DMS 273 (cell line): ENCODE measurements around the gene CHST13.

Experiments used
- DNase-seq: peaks from one replicate; lab custom pipeline; 2025; ENCODE audit not compliant: unreplicated experiment; lab: John Stamatoyannopoulos, UW

The CHST13 gene

GRCh38 chr3:126508564-126508964 is 15.4 kb upstream of the CHST13 start:
- no peak for DNase-seq

- peak; percentile 78 for DNase-seq
Observed at GRCh38 chr3:126509597-126510307, 14.2 kb upstream of the CHST13 start.

GRCh38 chr3:126510308-126510910 is 13.5 kb upstream of the CHST13 start:
- peak; percentile 52 for DNase-seq

- no peak for DNase-seq
Observed at GRCh38 chr3:126511291-126511690, 12.7 kb upstream of the CHST13 start.

GRCh38 chr3:126512026-126512425 is 11.9 kb upstream of the CHST13 start:
- DNase-seq, result no peak

GRCh38 chr3:126512916-126513650 is 10.9 kb upstream of the CHST13 start:
- DNase-seq, result no peak

GRCh38 chr3:126514161-126514560 is 9.8 kb upstream of the CHST13 start:
- no peak for DNase-seq

GRCh38 chr3:126515066-126515706 is 8.8 kb upstream of the CHST13 start:
- DNase-seq, result peak; percentile 46

- no peak for DNase-seq
Observed at GRCh38 chr3:126516152-126516935, 7.6 kb upstream of the CHST13 start.

- no peak for DNase-seq
Observed at GRCh38 chr3:126516936-126517290, 7.0 kb upstream of the CHST13 start.

GRCh38 chr3:126517291-126517951 is 6.5 kb upstream of the CHST13 start, which contains the start of gene UROC1:
Gene UROC1, minus strand, starts transcription at chr3:126517773. Its CDS starts 54 bp downstream, at chr3:126517719.
- no peak for DNase-seq

GRCh38 chr3:126517986-126518778 is 5.8 kb upstream of the CHST13 start:
- no peak for DNase-seq

GRCh38 chr3:126518779-126519177 is 5.2 kb upstream of the CHST13 start:
- no peak for DNase-seq

GRCh38 chr3:126519506-126520455 is 4.2 kb upstream of the CHST13 start:
- no peak for DNase-seq

- peak; percentile 33 for DNase-seq
Observed at GRCh38 chr3:126521122-126521891, 2.6 kb upstream of the CHST13 start.

- peak; percentile 91 for DNase-seq
Observed at GRCh38 chr3:126522363-126522788, 1.6 kb upstream of the CHST13 start.

- DNase-seq, result no peak
Observed at GRCh38 chr3:126524429-126524988, 554 bp downstream of the CHST13 start.
